Suprapubic skin (tissue), 4 donors: ENCODE results near the gene KLC4.

Experiments used
- POLR2A ChIP-seq, 2 donors: fragments of 450-650 bp; IDR thresholded peaks; one replicate each; pipeline ENCODE4 v1.6.1; 2017; ENCODE audit warnings: antibody characterized with exemption in 2 of 2, mild to moderate bottlenecking in 2 of 2, moderate library complexity in 2 of 2
- POLR2AphosphoS5 ChIP-seq, 3 donors: sonication (generic); formaldehyde crosslinking; IDR thresholded peaks; one replicate each; pipeline ENCODE4 v1.6.1; 2017; ENCODE audit warnings: antibody characterized with exemption in 3 of 3
- TF ChIP-seq, protein P1 (sequence below), 2 donors: fragments of 200-600 bp in 1 of 2; fragments of 450-650 bp in 1 of 2; sonication (generic) in 1 of 2; IDR thresholded peaks; one replicate each; pipeline ENCODE4 v1.5.1; 2016 to 2019; ENCODE audit warnings: antibody characterized with exemption in 2 of 2, mild to moderate bottlenecking in 1 of 2, moderate library complexity in 1 of 2

GRCh38 chr6:43092635-43093034, 33.2 kb downstream of the KLC4 start:
- TF ChIP-seq POLR2A (IDR thresholded peaks at IDR 0.05) (no peak), POLR2AphosphoS5 (IDR thresholded peaks at IDR 0.05) (no peak)
- TF ChIP-seq, protein P1, sequence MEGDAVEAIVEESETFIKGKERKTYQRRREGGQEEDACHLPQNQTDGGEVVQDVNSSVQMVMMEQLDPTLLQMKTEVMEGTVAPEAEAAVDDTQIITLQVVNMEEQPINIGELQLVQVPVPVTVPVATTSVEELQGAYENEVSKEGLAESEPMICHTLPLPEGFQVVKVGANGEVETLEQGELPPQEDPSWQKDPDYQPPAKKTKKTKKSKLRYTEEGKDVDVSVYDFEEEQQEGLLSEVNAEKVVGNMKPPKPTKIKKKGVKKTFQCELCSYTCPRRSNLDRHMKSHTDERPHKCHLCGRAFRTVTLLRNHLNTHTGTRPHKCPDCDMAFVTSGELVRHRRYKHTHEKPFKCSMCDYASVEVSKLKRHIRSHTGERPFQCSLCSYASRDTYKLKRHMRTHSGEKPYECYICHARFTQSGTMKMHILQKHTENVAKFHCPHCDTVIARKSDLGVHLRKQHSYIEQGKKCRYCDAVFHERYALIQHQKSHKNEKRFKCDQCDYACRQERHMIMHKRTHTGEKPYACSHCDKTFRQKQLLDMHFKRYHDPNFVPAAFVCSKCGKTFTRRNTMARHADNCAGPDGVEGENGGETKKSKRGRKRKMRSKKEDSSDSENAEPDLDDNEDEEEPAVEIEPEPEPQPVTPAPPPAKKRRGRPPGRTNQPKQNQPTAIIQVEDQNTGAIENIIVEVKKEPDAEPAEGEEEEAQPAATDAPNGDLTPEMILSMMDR (IDR thresholded peaks at IDR 0.05) = no peak
